KBM-7 (cell line): ENCODE data around the gene SOX11.

Experiments used
- DNase-seq: peaks from one replicate; pipeline ENCODE4 v3.0.0-alpha.2; 2015
- in situ Hi-C: fragments of 300-500 bp; cut with MboI; formaldehyde crosslinking; loops from 2 replicates; pipeline ENCODE4 v1.14.3; 2020; ENCODE audit warnings: low sequenced_read_pairs, low pct_unique_long_range_greater_than_20kb, mixed read lengths

Gene SOX11

DNA sequence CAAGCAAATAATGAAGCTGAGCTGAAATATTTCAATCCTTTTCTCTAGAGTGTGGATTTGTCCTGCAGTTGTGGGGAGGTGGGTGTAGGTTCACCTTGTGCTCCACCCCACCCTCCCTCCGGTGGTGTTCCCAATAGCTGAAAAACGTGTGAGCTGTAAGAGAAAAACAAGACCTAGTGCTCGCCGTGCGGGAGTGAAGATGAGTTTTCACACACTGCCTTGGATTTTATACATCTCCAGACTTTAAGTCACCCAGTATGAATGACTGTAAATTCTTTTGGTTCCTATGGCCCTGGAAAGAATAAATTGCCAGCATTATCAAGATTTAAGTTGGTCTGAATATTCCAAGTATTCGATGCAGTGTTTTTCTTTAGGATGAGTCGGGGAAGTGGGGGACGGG lies 1.9 kb upstream of the SOX11 start:
- no peak for DNase-seq
- in situ Hi-C loops: no loop called here

DNA sequence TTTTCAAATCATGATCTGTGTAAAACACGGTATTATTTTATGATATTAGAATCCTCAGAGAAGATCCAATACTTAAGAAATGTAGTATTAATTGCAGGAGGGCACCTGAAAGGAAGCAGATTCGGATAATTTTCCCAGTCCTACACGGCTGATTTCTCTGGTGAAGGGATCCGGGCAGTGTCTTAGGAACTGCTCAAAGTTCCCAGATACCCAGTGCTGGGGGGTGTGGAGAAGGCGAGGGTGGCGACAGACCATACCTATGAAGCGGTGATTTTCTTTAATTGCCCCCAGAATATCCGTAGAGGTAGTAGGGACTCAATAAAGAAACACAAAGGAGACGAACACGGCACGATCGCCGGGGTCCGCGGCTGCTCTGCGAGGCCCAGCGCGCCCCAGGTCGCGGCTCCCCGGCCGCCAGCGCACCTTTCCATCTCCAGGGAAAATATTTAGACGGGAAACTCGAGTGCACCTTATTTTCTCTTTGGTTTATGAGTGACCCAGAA lies 1.4 kb upstream of the SOX11 start:
- in situ Hi-C loops: no loop called here

DNA sequence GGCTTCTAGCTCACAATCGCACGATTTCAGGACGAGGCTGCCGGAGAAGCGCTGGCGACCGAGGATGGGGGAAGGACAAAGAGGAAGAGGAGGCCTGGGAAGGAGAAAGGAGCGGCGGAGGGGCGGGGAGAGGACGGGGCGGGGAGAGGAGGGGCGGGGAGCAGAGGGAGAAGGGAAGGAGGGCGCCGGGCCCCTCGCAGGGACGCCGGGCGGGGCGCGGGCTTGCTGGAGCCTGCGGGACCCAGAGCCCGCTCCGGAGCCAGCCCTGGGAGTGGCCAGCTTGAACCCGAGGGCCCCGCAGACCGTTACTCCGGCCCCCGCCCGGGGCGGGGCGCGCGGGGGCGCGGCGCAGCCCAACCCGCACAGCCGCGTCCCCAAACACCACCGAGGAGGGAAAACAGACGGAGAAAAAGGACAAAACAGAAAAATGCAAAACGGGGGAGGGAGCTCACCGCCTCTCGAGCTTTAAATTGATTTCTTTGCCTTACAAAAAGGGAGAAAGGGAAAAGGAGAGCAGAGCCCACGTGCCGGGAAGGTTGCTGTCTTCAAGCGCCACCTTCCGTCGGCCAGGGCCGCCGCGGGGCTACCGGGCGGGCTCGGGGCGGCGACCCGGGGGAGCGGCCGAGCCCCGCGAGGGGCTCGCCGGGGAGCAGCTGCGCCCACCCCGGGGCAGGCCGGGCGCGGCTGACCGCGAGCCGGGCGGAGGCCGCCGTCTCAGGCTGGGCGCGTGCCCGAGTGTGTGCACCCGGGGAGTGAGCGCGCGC lies 781 bp upstream of the SOX11 start:
- in situ Hi-C loops: no loop called here
- DNase-seq: no peak

More for the DNA sequence above, 1.4 kb upstream of the SOX11 start:
- no peak for DNase-seq

DNA sequence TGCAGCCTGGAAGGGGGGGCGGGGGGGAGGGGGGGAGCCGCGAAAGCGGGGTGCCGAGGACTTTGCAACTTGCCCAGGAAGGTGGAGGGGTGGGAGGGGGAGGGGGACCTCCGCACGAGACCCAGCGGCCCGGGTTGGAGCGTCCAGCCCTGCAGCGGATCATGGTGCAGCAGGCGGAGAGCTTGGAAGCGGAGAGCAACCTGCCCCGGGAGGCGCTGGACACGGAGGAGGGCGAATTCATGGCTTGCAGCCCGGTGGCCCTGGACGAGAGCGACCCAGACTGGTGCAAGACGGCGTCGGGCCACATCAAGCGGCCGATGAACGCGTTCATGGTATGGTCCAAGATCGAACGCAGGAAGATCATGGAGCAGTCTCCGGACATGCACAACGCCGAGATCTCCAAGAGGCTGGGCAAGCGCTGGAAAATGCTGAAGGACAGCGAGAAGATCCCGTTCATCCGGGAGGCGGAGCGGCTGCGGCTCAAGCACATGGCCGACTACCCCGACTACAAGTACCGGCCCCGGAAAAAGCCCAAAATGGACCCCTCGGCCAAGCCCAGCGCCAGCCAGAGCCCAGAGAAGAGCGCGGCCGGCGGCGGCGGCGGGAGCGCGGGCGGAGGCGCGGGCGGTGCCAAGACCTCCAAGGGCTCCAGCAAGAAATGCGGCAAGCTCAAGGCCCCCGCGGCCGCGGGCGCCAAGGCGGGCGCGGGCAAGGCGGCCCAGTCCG lies 540 bp downstream of the SOX11 start:
- in situ Hi-C loops: no loop called here
- DNase-seq: no peak

DNA sequence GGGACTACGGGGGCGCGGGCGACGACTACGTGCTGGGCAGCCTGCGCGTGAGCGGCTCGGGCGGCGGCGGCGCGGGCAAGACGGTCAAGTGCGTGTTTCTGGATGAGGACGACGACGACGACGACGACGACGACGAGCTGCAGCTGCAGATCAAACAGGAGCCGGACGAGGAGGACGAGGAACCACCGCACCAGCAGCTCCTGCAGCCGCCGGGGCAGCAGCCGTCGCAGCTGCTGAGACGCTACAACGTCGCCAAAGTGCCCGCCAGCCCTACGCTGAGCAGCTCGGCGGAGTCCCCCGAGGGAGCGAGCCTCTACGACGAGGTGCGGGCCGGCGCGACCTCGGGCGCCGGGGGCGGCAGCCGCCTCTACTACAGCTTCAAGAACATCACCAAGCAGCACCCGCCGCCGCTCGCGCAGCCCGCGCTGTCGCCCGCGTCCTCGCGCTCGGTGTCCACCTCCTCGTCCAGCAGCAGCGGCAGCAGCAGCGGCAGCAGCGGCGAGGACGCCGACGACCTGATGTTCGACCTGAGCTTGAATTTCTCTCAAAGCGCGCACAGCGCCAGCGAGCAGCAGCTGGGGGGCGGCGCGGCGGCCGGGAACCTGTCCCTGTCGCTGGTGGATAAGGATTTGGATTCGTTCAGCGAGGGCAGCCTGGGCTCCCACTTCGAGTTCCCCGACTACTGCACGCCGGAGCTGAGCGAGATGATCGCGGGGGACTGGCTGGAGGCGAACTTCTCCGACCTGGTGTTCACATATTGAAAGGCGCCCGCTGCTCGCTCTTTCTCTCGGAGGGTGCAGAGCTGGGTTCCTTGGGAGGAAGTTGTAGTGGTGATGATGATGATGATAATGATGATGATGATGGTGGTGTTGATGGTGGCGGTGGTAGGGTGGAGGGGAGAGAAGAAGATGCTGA lies 1.4 kb downstream of the SOX11 start:
- in situ Hi-C loops: no loop called here
- no peak for DNase-seq

DNA sequence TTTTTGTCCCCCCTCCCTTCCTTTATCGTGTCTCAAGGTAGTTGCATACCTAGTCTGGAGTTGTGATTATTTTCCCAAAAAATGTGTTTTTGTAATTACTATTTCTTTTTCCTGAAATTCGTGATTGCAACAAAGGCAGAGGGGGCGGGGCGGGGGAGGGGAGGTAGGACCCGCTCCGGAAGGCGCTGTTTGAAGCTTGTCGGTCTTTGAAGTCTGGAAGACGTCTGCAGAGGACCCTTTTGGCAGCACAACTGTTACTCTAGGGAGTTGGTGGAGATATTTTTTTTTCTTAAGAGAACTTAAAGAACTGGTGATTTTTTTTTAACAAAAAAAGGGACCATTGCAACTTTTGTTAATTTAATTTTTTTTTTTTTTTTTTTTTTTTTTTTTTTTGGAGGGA lies 2.1 kb downstream of the SOX11 start:
- no peak for DNase-seq
- in situ Hi-C loops: no loop called here

DNA sequence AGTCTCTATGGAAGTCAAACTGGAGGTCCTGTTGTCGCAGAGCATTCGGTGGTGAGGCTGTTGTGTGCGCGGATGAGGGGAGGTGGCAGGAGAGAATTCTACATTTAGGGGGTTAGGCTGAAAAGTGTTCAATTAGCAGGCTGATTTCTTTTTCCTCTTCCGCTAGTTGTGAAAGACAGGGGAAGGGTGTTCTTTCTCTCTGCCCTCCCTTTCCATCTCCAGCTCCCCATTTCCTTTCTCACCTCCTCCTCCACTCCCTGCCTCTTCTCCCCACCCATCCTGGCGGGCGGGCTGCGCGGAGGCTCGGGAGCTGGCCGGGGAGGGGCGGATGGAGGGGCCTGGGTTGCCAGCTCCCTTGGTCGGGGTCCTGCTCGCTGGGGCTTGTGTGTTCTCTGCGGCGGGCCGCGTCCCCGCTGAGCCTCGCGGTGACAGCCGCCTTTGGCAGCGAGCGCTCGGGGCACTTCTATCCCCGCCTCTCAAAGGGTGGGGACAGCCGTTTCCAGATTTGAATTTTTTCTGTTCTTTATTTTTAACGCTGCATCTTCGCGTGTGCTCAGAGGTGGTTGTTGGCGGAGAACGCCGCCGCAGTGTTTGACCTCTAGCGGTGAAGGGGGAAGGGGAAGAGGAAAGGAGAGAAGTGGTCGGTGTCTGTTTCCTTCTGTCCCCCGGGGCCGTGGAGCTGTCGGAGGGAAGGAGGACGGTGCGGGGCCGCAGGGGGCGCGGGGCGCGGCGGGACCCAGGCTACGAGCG lies 3.6 kb downstream of the SOX11 start:
- in situ Hi-C loops: no loop called here
- DNase-seq: no peak

DNA sequence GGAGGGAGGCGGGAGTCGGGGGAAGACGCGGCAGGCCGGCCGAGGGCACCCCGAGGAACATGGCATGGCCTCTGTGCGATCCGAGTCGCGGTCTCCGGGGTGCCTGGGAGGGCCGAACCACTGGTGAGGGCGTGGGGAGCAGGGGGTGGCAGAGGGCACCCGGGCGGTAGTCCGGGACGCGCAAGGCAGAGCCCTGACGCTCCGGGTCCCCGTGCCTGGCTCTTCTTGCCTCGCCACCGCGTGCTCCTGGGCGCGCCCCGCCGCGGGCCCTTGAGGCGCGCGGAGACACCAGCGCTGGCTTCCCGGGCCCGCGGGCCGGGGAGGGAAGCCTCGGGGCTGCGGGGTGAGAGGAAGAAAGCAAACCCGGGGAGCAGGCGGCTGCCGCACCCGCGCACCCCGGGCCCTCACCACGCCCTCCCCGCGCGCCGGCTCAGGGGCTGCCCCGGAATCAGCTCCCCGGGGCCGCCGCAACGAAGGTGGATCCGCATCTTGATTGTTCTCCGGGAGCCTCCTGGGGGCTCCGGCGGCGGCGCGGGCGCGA lies 4.3 kb downstream of the SOX11 start:
- DNase-seq: no peak
- in situ Hi-C loops: no loop called here

DNA sequence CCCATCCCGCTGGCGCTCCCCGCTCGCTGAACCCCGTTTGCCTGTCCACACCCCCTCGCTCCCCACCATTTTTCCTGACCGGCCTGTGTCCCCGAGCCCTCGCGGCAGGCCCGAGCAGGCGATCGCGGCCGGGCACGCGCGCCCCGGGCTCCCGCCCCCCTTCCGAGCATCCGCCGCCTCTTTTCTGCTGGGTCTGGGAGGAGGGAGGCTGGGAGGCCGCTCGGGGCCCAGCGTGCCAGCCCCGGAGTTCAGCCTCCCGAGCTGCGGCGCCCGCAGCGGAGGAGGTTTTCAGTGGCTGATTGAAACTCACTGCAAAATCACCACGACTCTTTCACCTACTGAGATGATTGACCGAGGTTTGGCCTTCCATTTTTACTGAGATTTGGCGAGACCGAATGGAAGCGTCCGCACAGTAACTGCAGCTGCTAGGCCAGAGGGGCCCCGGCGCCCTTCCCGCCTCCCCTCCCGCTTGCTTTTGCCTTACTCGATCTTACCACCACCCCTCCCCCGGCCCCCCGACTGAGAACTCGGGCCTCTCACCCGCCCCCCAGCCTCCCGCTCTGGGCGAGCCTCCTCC lies 4.8 kb downstream of the SOX11 start:
- in situ Hi-C loops: no loop called here

DNA sequence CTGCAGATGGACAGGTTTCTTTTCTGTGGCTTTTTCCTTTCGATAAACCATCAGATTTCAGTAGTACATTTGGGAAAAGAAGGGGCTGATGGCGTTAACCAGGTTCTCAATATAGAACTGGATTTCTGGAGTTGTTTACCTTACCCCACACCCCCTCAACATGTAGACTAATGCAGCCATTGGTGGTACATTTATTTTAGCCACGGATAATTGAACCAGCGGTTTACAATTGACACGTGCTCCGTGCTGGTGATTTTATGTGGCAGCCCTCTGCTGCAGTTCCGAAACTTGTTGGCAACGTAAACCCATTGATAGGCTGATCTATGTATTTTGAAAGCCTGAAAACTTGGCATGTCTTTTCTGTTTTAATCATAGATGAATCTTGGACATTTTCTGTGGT lies 5.4 kb downstream of the SOX11 start:
- in situ Hi-C loops: no loop called here
- no peak for DNase-seq

More for the DNA sequence above, 4.8 kb downstream of the SOX11 start:
- no peak for DNase-seq

DNA sequence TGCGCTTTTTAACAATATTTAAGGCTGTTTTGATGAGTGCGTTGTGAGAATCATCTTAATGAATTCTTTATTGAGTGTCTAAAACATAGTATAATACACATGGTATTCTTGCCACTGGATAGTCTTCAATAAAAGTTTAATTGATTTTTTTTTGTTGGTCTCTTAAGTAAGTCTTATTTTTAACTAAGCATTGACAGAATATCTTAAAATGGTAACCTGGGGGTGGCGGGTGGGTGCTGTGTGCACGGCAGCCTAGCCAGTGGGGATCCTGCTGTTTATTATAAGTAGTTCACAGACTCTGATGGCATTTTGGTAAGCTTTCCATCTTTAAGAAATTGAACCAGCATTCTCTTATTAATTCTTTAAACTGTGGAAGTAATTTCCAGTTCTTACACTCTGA lies 6.0 kb downstream of the SOX11 start:
- in situ Hi-C loops: no loop called here
- DNase-seq: no peak

DNA sequence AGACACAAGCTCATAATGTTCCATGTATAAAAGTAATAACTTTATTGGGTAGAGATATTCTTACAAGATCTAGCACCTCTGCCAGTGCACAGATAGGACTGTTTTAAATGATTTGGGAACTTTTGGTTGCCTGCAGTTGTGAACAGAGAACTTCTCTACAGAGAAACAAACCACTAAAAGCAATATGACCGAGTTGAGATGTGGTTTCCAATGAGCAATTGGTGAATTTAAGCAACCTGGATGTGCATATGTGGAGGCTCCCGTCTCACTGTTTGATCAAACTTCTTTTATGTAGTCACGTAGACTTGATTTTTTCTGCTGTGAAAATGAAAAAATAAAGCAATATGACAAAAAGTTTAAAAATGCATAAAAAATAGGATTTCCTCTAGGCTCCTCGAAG lies 7.8 kb downstream of the SOX11 start:
- DNase-seq: no peak
- in situ Hi-C loops: no loop called here

DNA sequence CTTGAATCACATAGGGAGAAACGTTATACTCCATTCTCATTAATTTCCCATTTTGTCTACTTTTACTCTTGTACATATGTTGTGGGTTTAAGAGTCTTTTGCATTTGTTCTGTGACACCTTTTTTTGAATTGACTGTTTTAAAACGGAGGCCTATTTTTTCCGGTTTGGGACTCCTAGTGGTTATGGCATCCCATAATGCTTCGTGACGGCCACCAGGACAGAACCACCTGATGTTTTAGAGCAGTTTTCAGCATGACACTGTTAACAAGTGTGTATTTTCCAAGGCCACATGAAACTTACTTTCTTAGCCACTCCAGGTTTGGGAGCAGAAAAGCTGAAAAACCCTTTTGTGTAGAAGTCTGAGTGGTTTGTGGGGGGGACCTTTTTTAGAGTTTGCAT lies 8.4 kb downstream of the SOX11 start:
- no peak for DNase-seq
- in situ Hi-C loops: no loop called here

DNA sequence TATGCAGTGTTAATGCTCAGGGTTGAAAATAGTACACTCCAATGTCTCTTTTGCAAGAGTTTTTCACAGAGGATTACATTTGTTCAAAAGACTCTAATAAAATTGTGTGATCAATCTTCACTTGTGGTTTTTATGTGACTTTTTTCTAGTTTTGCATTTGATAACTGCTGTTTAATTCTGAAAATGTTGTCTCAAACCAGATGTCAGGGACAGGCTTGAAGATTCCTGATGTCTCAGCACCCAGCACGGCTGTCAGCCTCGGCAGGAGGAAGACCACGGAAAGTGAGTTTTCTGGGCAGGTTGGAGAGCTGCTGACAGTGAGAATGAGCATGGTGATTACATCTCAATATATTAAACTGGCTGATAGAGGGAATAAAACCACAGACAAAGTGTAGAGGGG lies 9.1 kb downstream of the SOX11 start:
- DNase-seq: no peak
- in situ Hi-C loops: no loop called here

DNA sequence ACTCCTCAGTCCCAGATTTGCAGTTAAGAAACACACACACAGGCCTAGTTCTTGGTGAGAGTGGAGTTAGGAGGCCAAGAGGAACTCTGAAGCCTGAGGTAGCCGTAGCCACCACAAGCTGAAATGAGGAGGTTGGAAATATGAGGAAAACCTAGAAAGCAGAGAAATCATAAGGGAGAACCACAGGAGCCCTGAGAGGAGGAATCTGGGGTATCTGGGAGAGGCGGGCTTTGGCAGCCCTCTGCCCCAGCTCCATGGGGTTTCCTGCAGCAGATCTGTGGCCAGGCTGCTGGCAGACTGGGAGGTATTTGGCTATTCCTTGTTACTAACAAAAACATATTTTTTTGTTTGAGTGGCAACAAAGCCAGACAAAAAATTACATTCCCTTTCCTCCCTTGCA lies 11.0 kb downstream of the SOX11 start:
- DNase-seq: no peak
- in situ Hi-C loops: no loop called here

DNA sequence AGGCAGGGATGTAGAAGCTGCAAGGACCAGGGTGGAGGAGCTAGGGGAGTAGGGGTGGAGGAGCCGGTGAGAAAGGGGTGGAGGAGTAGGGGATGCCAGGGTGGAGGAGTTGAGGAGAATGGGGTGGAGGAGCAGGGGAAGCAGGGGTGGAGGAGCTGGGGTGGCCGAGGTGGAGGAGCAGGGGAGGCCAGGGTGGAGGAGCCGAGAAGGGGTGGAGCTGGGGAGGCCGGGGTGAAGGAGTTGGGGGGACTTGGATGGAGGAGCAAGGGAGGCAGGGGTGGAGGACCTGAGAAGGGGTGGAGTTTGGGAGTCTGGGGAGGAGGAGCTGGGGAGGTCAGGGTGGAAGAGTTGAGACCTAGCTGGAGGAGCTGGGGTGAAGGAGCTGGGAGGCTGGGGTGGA lies 13.3 kb downstream of the SOX11 start:
- no peak for DNase-seq
- in situ Hi-C loops: no loop called here

DNA sequence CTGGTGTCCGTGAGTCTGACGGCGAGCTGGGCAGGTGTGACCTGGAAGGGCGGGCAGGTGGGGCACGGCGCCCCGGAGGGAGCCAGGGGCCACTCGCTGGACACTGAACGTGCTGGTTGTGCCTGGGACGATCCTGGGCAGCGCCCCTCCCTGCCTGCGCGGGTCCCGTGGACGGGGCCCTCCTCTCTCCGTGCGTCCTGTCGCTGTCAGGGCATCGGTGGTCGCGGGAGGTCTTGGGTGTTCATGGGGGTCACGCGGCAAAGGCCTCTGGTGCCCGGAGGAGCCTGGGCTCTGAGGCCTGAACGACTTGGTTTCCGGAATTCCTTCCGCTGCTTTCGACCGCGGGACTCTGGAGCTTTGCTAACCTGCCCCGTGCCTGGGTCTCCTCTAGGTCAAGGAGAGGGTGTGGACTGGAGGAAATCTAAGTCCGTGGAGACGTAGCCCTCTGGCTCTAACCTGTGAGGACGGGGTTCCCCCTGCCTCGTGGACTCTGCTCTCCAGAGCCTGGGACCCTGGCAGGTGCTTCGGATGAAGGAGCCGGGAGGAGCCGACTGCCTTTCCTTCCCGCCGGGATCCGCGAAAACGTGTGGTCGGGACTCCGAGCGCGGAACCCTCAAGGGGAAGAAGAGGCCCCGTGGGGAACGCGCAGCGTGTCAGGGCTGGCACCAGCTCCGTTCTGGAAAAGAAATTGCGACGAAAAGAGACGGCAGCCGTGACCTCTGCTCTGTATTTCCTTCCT lies 14.7 kb downstream of the SOX11 start:
- no peak for DNase-seq
- in situ Hi-C loops: no loop called here

DNA sequence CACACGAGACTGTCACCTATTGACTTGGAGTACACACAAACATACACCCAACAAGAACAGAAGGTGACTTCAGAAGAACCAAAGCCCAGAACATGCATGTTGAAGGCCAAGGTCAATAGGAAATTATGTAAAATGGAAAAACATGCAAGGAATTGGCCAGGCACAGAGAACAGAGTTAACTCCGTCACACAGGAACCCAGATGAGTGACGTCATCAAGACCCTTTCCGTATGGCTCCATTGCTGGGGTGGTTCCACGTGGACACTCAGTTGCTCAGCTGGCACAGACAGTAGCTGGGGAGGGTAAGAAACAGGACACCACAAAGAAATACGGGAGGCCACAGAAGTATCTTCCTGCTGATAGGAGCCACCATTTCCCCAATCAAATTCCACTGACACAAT lies 18.4 kb downstream of the SOX11 start:
- in situ Hi-C loops: no loop called here
- no peak for DNase-seq
